ENCODE results near the gene SPTBN2. TPM values are rescaled to one million over a fixed set of nuclear protein-coding genes. Genes with fewer than 3 reads are reported as not detected.
A peak's percentile ranks its signal among the peaks of the same experiment; 100 is the strongest.

SPTBN2 gene
- total RNA-seq, 3 donors from 2014 or later, result 0.81 to 0.92 (median 0.82) TPM

- no peaks in the 10 kb centered on the region for H3K36me3 Mint-ChIP-seq (ENCODE audit: insufficient read depth)
- no peak for DNase-seq
- H3K4me1 Mint-ChIP-seq (ENCODE audit: low read depth), result no peaks in the 10 kb centered on the region
Measured at GRCh38 chr11:66701432-66702240, 27.4 kb downstream of the SPTBN2 start.

GRCh38 chr11:66700742-66701141 is 28.3 kb downstream of the SPTBN2 start:
- Mint-ChIP-seq H3K4me3 (no peak overlapping the region), H3K36me3 (ENCODE audit: insufficient read depth) (no peaks in the 10 kb centered on the region), H3K9me3 (no peaks in the 10 kb centered on the region), H3K27me3 (ENCODE audit: low read depth) (no peaks in the 10 kb centered on the region), H3K4me1 (ENCODE audit: low read depth) (no peaks in the 10 kb centered on the region)
- DNase-seq, result no peak
- ATAC-seq, result no peak

More at GRCh38 chr11:66701432-66702240, 27.4 kb downstream of the SPTBN2 start:
- no peak for ATAC-seq
- Mint-ChIP-seq H3K9me3 (no peaks in the 10 kb centered on the region), H3K4me3 (no peak overlapping the region), H3K27me3 (ENCODE audit: low read depth) (no peaks in the 10 kb centered on the region)

- ATAC-seq (no peak), DNase-seq (no peak)
- H3K36me3 Mint-ChIP-seq (ENCODE audit: insufficient read depth), result no peaks in the 10 kb centered on the region
- no peak overlapping the region for H3K4me3 Mint-ChIP-seq
- no peaks in the 10 kb centered on the region for H3K4me1 Mint-ChIP-seq (ENCODE audit: low read depth)
- H3K9me3 Mint-ChIP-seq, result no peaks in the 10 kb centered on the region
- H3K27me3 Mint-ChIP-seq (ENCODE audit: low read depth), result no peaks in the 10 kb centered on the region
Measured at GRCh38 chr11:66700337-66700736, 28.7 kb downstream of the SPTBN2 start.

DNA sequence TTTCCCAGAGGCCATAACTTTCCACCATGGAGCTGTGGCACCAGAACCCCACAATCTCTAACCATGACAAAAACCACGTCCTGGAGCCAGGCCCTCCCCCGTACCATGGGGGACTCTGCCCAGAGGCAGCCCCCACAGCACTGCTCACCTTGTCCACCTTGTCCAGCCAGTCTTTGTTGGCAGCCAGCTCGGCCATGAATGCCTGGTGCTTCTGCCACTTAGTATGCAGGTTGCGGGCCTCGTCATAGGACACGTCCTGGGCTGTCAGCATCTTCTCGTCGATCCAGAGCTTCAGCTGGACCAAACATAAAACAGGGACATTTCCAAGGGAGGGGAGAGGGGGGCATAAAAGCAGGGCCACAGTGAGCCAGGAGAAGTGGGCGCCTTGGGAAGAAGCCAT is 30.5 kb downstream of the SPTBN2 start:
- no peaks in the 10 kb centered on the region for H3K9me3 Mint-ChIP-seq
- no peaks in the 10 kb centered on the region for H3K4me1 Mint-ChIP-seq (ENCODE audit: low read depth)
- H3K4me3 Mint-ChIP-seq, result no peak overlapping the region
- no peaks in the 10 kb centered on the region for H3K27me3 Mint-ChIP-seq (ENCODE audit: low read depth)
- no peak for ATAC-seq
- DNase-seq, result no peak
- no peaks in the 10 kb centered on the region for H3K36me3 Mint-ChIP-seq (ENCODE audit: insufficient read depth)

GRCh38 chr11:66697988-66698387 is 31.0 kb downstream of the SPTBN2 start:
- ATAC-seq, result no peak
- no peak for DNase-seq
- Mint-ChIP-seq H3K4me1 (ENCODE audit: low read depth) (no peaks in the 10 kb centered on the region), H3K27me3 (ENCODE audit: low read depth) (no peaks in the 10 kb centered on the region), H3K9me3 (no peaks in the 10 kb centered on the region), H3K4me3 (no peak overlapping the region), H3K36me3 (ENCODE audit: insufficient read depth) (no peaks in the 10 kb centered on the region)

DNA sequence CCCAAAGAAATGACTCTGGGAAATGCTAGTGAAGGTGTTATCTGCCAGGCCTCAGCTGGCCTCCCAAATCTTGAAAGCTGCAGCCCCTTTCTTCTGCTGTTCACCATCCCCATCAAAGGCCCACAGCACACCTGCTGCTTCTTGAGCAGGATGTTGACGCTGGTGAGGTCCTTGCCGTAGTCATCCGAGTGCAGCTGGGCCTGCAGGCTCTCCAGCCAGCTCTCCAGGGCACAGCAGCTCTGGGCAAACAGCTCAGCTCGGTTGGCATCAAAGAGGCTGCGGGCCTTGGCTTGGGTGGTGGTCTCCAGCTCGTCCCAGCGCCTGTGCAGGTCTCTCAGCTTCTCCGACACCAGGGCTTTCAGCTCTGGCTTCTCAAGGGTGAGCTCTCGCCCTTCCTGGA is 32.9 kb downstream of the SPTBN2 start:
- ATAC-seq, result no peak
- H3K4me3 Mint-ChIP-seq, result no peak overlapping the region
- no peaks in the 10 kb centered on the region for H3K27me3 Mint-ChIP-seq (ENCODE audit: low read depth)
- H3K9me3 Mint-ChIP-seq, result no peaks in the 10 kb centered on the region
- no peak for DNase-seq
- H3K36me3 Mint-ChIP-seq (ENCODE audit: insufficient read depth), result no peaks in the 10 kb centered on the region
- no peaks in the 10 kb centered on the region for H3K4me1 Mint-ChIP-seq (ENCODE audit: low read depth)

GRCh38 chr11:66694732-66695207 is 34.2 kb downstream of the SPTBN2 start:
- no peaks in the 10 kb centered on the region for H3K4me1 Mint-ChIP-seq (ENCODE audit: low read depth)
- no peak overlapping the region for H3K4me3 Mint-ChIP-seq
- ATAC-seq (peak; percentile 87 to 89), DNase-seq (peak; percentile 83)
- no peaks in the 10 kb centered on the region for H3K36me3 Mint-ChIP-seq (ENCODE audit: insufficient read depth)
- H3K9me3 Mint-ChIP-seq, result no peaks in the 10 kb centered on the region
- H3K27me3 Mint-ChIP-seq (ENCODE audit: low read depth), result no peaks in the 10 kb centered on the region

GRCh38 chr11:66694056-66694410 is 35.0 kb downstream of the SPTBN2 start:
- H3K27me3 Mint-ChIP-seq (ENCODE audit: low read depth), result no peaks in the 10 kb centered on the region
- no peak for DNase-seq
- H3K4me3 Mint-ChIP-seq, result no peak overlapping the region
- no peaks in the 10 kb centered on the region for H3K36me3 Mint-ChIP-seq (ENCODE audit: insufficient read depth)
- H3K4me1 Mint-ChIP-seq (ENCODE audit: low read depth), result no peaks in the 10 kb centered on the region
- ATAC-seq, result no peak
- no peaks in the 10 kb centered on the region for H3K9me3 Mint-ChIP-seq

DNA sequence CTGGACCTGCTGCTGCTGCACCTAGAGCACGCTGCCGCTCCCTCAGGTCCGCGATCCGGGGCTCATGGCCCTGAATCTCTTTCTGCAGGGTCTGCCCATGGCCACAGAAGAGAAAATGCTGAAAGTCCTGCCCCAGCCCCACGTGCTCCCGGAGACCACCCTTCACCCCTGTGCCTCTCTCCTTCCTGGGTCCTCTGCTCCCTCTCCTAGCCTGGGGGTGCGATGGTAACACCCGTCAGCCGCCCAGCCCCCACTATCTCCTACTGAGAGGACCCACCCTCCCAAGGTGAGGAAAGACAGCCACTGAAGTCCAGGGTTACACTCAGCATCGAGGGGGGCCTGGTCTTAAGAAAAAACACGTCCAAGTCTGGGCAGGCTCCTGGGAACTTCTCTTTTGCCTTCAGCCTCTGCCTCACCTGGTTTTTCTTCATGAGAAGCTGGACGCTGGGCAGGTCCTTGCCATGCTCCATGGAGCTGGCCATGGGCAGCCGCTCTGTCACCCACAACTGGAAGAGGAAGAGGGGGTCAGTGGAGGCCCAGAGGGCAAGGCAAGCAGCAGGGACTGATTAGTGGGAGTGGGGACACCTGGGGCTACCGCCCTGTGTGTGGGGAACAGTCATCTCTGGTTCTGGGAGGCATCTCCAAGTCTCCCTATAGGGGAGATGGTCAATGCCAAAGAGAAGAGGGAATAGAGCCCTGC is 35.5 kb downstream of the SPTBN2 start:
- no peaks in the 10 kb centered on the region for H3K27me3 Mint-ChIP-seq (ENCODE audit: low read depth)
- no peaks in the 10 kb centered on the region for H3K36me3 Mint-ChIP-seq (ENCODE audit: insufficient read depth)
- H3K4me1 Mint-ChIP-seq (ENCODE audit: low read depth), result no peaks in the 10 kb centered on the region
- H3K4me3 Mint-ChIP-seq, result no peak overlapping the region
- DNase-seq (no peak), ATAC-seq (no peak)
- H3K9me3 Mint-ChIP-seq, result no peaks in the 10 kb centered on the region

DNA sequence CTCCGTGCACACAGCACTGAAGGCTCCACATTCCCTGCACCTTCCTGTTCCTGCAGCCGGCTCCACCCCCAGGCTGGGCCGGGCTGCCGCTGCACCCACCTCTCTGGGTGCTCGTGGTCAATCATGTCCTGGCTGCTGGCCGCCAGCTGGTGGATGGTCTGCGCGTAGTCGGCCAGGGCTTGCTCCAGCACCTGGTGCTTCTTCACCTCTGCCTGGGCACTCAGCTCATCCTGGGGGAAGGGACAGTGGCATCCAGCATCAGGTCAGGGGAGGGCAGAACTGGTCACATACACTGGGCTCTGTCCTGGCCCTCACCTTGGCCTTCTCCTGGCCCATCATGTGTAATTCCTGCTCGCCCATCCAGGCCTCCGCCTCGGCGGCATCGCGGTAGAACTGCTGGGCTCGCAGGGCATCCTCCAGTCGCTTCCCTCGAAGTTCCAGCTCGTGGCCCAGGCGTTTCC is 36.1 kb downstream of the SPTBN2 start:
- H3K4me3 Mint-ChIP-seq, result no peak overlapping the region
- no peaks in the 10 kb centered on the region for H3K36me3 Mint-ChIP-seq (ENCODE audit: insufficient read depth)
- H3K9me3 Mint-ChIP-seq, result no peaks in the 10 kb centered on the region
- DNase-seq (no peak), ATAC-seq (no peak)
- no peaks in the 10 kb centered on the region for H3K4me1 Mint-ChIP-seq (ENCODE audit: low read depth)
- H3K27me3 Mint-ChIP-seq (ENCODE audit: low read depth), result no peaks in the 10 kb centered on the region

DNA sequence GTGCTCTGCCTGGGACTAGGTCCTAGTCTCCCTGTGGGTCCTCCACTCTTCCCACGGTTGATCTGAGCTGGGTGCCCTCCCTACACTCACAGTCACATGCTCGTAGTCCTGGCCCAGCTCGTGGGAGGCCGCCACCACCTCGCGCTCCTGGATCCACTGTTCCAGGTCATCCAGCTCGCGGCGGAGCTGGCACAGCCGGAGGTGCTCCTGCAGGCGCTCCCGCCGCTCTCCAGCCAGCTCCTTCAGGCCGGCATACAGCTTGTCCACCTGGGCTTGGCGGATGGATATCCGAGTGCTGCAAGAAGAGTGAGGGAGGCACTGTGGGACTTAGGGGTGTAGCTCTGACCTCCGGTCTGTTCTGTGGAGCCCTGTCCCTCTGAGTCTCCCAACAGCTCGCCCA is 36.6 kb downstream of the SPTBN2 start:
- DNase-seq (no peak), ATAC-seq (no peak)
- H3K36me3 Mint-ChIP-seq (ENCODE audit: insufficient read depth), result no peaks in the 10 kb centered on the region
- H3K4me1 Mint-ChIP-seq (ENCODE audit: low read depth), result no peaks in the 10 kb centered on the region
- no peaks in the 10 kb centered on the region for H3K27me3 Mint-ChIP-seq (ENCODE audit: low read depth)
- no peaks in the 10 kb centered on the region for H3K9me3 Mint-ChIP-seq
- no peak overlapping the region for H3K4me3 Mint-ChIP-seq

DNA sequence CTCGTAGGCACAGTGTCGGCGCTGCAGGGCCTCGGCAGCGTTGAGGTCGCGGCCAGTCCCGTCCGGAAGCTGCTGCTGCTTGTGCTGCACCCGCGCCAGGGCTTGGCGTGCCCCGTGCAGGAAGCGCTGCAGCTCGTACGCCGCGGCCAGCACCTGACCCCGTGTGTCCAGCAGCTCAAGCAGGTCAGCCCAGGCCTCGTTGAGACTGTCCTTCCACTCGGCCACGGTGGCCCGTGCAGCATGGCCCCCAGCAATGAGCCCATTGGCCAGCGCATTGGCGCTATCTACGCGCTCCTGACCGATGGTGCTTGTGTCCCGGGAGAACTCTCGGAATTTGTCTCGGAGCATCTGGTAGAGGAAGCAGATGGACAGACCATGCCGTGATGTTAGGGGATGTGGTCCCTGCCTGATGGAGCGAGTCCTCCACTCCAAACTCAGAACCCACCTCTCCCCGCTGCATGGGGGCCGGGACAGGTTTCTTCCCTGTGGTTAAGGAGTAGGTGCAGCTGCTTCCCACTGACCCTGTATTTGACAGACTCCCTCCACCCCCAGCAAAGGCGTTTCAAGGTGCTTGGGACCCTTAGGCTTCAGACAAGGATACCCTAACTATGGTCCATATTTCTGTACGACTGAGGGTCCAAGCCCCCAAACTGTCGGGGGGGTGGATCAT is 37.6 kb downstream of the SPTBN2 start:
- H3K27me3 Mint-ChIP-seq (ENCODE audit: low read depth), result peaks cover 5% of the 10 kb centered on the region
- no peak for ATAC-seq
- H3K4me3 Mint-ChIP-seq, result no peak overlapping the region
- no peaks in the 10 kb centered on the region for H3K36me3 Mint-ChIP-seq (ENCODE audit: insufficient read depth)
- no peak for DNase-seq
- H3K9me3 Mint-ChIP-seq, result no peaks in the 10 kb centered on the region
- no peaks in the 10 kb centered on the region for H3K4me1 Mint-ChIP-seq (ENCODE audit: low read depth)

- DNase-seq (no peak), ATAC-seq (no peak)
- Mint-ChIP-seq H3K27me3 (ENCODE audit: low read depth) (peaks cover 6% of the 10 kb centered on the region), H3K36me3 (ENCODE audit: insufficient read depth) (no peaks in the 10 kb centered on the region), H3K4me3 (no peak overlapping the region), H3K9me3 (no peaks in the 10 kb centered on the region), H3K4me1 (ENCODE audit: low read depth) (no peaks in the 10 kb centered on the region)
Measured at GRCh38 chr11:66689661-66690590, 39.1 kb downstream of the SPTBN2 start.
